Hematopoietic multipotent progenitor cell treated with erythropoietin and hydrocortisone succinate and interleukin-3 and kit ligand, for 4 days (in vitro differentiated cells): Measurements from ENCODE around the gene MAML1.
"Not testable (repeated sequence)": the region's sequence is repeated elsewhere in the genome, so short reads cannot be mapped to it uniquely, and the experiment has no call there.

Experiments used
- DNase-seq: peaks from one replicate; pipeline ENCODE4 v3.0.0-alpha.2; 2015

The MAML1 gene

GRCh38 chr5:179732412-179732917 lies at the start of gene MAML1:
Gene MAML1 (plus strand): TSS chr5:179732822. CDS start chr5:179733113, 291 bp downstream.
- peak; percentile 100 for DNase-seq

GRCh38 chr5:179689212-179689611 lies 43.4 kb upstream of the MAML1 start:
- DNase-seq = not testable (repeated sequence)

GRCh38 chr5:179694561-179694960 lies 38.1 kb upstream of the MAML1 start:
- no peak for DNase-seq

- DNase-seq = peak; percentile 51
Observed at GRCh38 chr5:179696603-179697002, 36.0 kb upstream of the MAML1 start.

GRCh38 chr5:179697108-179697507 lies 35.5 kb upstream of the MAML1 start:
- DNase-seq = no peak

GRCh38 chr5:179697543-179697942 lies 35.1 kb upstream of the MAML1 start:
- not testable (repeated sequence) for DNase-seq

- peak; percentile 100 for DNase-seq
Observed at GRCh38 chr5:179697993-179698934, 34.4 kb upstream of the MAML1 start.

GRCh38 chr5:179698935-179699615 lies 33.5 kb upstream of the MAML1 start, which contains the start of gene CANX:
Gene CANX (plus strand): TSS chr5:179698967. CDS start chr5:179705682, 6,715 bp downstream.
- no peak for DNase-seq

GRCh38 chr5:179699616-179700237 lies 32.9 kb upstream of the MAML1 start:
- peak; percentile 79 for DNase-seq

- DNase-seq = peak; percentile 72
Observed at GRCh38 chr5:179700401-179700918, 32.2 kb upstream of the MAML1 start.

GRCh38 chr5:179716286-179716685 lies 16.3 kb upstream of the MAML1 start:
- DNase-seq = peak; percentile 60

- DNase-seq = no peak
Observed at GRCh38 chr5:179720222-179720621, 12.4 kb upstream of the MAML1 start.

GRCh38 chr5:179724163-179724562 lies 8.5 kb upstream of the MAML1 start:
- DNase-seq = no peak

GRCh38 chr5:179727106-179727505 lies 5.5 kb upstream of the MAML1 start:
- no peak for DNase-seq

GRCh38 chr5:179729303-179729702 lies 3.3 kb upstream of the MAML1 start:
- DNase-seq = no peak

GRCh38 chr5:179729727-179730126 lies 2.9 kb upstream of the MAML1 start:
- DNase-seq = no peak

GRCh38 chr5:179730356-179730755 lies 2.3 kb upstream of the MAML1 start:
- no peak for DNase-seq

GRCh38 chr5:179730852-179731251 lies 1.8 kb upstream of the MAML1 start:
- peak; percentile 26 for DNase-seq

- DNase-seq = no peak
Observed at GRCh38 chr5:179731791-179732411, 721 bp upstream of the MAML1 start.

- peak; percentile 47 for DNase-seq
Observed at GRCh38 chr5:179732918-179733771, 523 bp downstream of the MAML1 start.

- DNase-seq = no peak
Observed at GRCh38 chr5:179733772-179734126, 1.1 kb downstream of the MAML1 start.
